ENCODE data around the gene CTBP2.

CTBP2 gene

DNA sequence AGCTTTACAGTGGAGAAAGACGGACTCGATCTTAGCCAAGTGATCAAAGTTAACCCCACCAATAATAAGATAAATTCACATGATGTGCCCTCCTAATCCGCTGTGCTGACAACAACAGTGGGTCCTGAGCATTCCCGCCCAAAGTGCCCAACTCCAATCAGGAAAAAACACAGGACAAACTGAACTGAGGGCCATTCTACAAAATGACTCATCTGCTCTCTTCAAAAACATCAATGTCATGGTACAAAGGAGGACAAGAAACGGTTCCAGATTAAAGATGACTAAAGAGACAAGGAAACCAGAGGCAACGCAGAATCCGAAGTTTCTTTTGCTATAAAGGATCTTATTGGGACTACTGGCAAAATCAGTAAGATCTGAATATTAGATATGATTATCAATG lies 79.4 kb downstream of the CTBP2 start:
- TF ChIP-seq, protein P1, sequence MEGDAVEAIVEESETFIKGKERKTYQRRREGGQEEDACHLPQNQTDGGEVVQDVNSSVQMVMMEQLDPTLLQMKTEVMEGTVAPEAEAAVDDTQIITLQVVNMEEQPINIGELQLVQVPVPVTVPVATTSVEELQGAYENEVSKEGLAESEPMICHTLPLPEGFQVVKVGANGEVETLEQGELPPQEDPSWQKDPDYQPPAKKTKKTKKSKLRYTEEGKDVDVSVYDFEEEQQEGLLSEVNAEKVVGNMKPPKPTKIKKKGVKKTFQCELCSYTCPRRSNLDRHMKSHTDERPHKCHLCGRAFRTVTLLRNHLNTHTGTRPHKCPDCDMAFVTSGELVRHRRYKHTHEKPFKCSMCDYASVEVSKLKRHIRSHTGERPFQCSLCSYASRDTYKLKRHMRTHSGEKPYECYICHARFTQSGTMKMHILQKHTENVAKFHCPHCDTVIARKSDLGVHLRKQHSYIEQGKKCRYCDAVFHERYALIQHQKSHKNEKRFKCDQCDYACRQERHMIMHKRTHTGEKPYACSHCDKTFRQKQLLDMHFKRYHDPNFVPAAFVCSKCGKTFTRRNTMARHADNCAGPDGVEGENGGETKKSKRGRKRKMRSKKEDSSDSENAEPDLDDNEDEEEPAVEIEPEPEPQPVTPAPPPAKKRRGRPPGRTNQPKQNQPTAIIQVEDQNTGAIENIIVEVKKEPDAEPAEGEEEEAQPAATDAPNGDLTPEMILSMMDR (IDR thresholded peaks at IDR 0.05; ENCODE audit: borderline replicate concordance, insufficient read depth, low read depth, low read length) = no peak
- no peak overlapping the region for H3K4me3 ChIP-seq (ENCODE audit: low read depth, low read length)

- TF ChIP-seq, protein P1 (IDR thresholded peaks at IDR 0.05; ENCODE audit: borderline replicate concordance, insufficient read depth, low read depth, low read length) = no peak
- no peak overlapping the region for H3K4me3 ChIP-seq (ENCODE audit: low read depth, low read length)
Measured at GRCh38 chr10:125080296-125080695, 80.1 kb downstream of the CTBP2 start.

GRCh38 chr10:125079091-125079600 lies 81.2 kb downstream of the CTBP2 start:
- H3K4me3 ChIP-seq (ENCODE audit: low read depth, low read length) = no peak overlapping the region
- TF ChIP-seq, protein P1 (IDR thresholded peaks at IDR 0.05; ENCODE audit: borderline replicate concordance, insufficient read depth, low read depth, low read length) = no peak

DNA sequence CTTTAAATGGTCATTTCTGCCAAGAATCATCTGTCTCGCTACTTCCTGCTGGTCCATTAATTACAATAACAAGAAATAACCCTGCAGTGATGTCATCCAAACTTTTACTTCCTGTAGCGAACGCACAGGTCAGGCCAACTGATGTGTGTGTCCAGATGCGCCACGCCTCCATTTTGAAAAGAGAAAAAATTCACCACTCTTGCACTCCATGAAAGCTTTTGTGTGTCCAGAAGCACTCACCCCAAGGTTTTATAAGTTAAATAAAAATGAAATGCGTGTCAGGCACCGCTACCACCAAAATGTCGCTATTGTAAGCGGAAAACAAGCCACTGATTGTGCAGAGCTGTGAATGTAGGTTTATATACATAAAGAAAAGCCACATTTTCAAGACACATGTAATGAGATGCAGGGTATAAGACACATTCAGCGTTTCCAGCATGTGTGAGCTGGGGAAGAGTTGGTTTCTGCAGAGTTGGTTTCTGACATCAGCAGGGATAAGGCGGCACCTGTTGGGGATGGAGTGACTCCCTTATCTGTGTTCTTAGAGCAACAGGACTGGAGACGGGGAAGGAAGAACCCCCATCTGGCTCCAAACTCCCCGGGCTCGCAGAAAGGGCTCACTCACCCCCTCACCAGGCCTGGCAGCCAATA lies 83.3 kb downstream of the CTBP2 start:
- TF ChIP-seq, protein P1 (IDR thresholded peaks at IDR 0.05; ENCODE audit: borderline replicate concordance, insufficient read depth, low read depth, low read length) = no peak
- no peak overlapping the region for H3K4me3 ChIP-seq (ENCODE audit: low read depth, low read length)

GRCh38 chr10:125076121-125076825 lies 84.1 kb downstream of the CTBP2 start:
- no peak overlapping the region for H3K4me3 ChIP-seq (ENCODE audit: low read depth, low read length)
- TF ChIP-seq, protein P1 (IDR thresholded peaks at IDR 0.05; ENCODE audit: borderline replicate concordance, insufficient read depth, low read depth, low read length) = no peak

DNA sequence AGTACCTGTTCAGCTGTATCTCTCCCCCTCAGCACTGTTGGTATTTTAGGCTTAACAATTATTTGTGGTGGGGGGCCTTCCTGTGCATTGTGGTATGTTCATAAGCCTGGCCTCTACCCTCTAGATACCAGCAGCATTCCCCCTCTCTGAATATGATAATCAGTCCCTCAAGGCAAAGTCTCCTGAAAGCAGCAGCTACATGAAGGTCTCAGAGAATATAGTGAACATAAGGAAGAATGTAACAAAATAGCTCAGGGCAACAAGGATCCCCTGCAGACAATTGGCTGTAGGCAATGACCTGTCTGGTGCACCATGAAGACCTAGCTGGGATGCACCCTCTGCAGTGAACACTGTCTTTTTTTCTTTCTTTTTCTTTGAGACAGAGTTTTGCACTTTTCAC lies 86.4 kb downstream of the CTBP2 start:
- TF ChIP-seq, protein P1 (IDR thresholded peaks at IDR 0.05; ENCODE audit: borderline replicate concordance, insufficient read depth, low read depth, low read length) = no peak
- no peak overlapping the region for H3K4me3 ChIP-seq (ENCODE audit: low read depth, low read length)

GRCh38 chr10:125072794-125073193 lies 87.6 kb downstream of the CTBP2 start:
- TF ChIP-seq, protein P1 (IDR thresholded peaks at IDR 0.05; ENCODE audit: borderline replicate concordance, insufficient read depth, low read depth, low read length) = no peak
- no peak overlapping the region for H3K4me3 ChIP-seq (ENCODE audit: low read depth, low read length)

Measured in GM12875 (cell line).